MM.1S (cell line): Measurements from ENCODE around the gene CEP170B.

Source experiments
- EZH2phosphoT487 ChIP-seq: fragments of 300-600 bp; sonication (generic); IDR thresholded peaks from 2 replicates; pipeline ENCODE4 v1.6.1; 2018; ENCODE audit warnings: antibody characterized with exemption, low read length
- TF ChIP-seq, protein P1 (sequence below): fragments of 300-600 bp; sonication (generic); IDR thresholded peaks from 2 replicates; pipeline ENCODE4 v1.5.1; 2016; ENCODE audit warnings: antibody characterized with exemption, low read length, mixed read lengths

DNA sequence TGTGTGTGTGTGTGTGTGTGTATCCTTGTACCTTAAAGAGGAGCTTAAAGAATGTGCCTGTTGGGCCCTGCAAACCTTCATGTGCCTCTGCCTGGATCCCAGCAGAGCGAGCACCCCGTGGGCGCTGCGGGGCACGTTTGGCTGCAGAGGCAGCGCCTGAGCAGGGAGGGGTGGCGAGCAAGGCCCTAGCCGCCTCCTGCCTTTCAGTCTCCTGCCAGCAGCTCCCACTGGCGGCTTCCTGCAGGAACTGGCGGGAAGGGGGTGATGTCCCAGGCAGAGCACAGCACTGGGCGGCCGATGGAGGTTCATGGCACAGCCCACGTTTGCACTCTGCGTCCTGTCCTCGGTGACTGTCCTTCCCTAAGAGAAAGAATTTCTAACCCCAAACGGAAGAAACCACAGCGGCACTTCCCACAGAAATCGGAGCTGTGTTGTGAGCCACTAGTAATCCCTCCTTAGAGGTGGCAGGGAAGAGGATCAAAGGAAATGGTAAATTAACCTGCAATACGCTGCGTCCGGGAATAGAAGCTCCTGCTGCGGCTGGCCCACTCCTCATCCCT, 44.3 kb upstream of the CEP170B start:
- TF ChIP-seq, protein P1, sequence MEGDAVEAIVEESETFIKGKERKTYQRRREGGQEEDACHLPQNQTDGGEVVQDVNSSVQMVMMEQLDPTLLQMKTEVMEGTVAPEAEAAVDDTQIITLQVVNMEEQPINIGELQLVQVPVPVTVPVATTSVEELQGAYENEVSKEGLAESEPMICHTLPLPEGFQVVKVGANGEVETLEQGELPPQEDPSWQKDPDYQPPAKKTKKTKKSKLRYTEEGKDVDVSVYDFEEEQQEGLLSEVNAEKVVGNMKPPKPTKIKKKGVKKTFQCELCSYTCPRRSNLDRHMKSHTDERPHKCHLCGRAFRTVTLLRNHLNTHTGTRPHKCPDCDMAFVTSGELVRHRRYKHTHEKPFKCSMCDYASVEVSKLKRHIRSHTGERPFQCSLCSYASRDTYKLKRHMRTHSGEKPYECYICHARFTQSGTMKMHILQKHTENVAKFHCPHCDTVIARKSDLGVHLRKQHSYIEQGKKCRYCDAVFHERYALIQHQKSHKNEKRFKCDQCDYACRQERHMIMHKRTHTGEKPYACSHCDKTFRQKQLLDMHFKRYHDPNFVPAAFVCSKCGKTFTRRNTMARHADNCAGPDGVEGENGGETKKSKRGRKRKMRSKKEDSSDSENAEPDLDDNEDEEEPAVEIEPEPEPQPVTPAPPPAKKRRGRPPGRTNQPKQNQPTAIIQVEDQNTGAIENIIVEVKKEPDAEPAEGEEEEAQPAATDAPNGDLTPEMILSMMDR = no peak
- TF ChIP-seq EZH2phosphoT487 = no peak
